Mesenchymal stem cell (in vitro differentiated cells and primary cell): Measurements from ENCODE around the gene ZSCAN25.

Experiments used
- DNase-seq: peaks from one replicate; pipeline ENCODE4 v3.0.0-alpha.2; 2013
- H2AFZ ChIP-seq: one replicate; pipeline ENCODE4 v1.6.1; 2013; ENCODE audit warnings: low read depth, mild to moderate bottlenecking, control low read depth, inconsistent platforms, low read length, moderate library complexity
- H2AK5ac ChIP-seq: 2 replicates; pipeline ENCODE4 v1.6.1; 2013; ENCODE audit warnings: low read length, moderate library complexity, mild to moderate bottlenecking, inconsistent platforms; ENCODE audit not compliant: severe bottlenecking
- H2BK120ac ChIP-seq: one replicate; pipeline ENCODE4 v1.6.1; 2013; ENCODE audit warnings: low read depth, mild to moderate bottlenecking, inconsistent platforms, low read length, moderate library complexity
- H2BK12ac ChIP-seq, 2 experiments: one replicate each; pipeline ENCODE4 v1.6.1; 2013; ENCODE audit warnings: inconsistent platforms in 2 of 2, low read length in 2 of 2, mild to moderate bottlenecking in 2 of 2, moderate library complexity in 2 of 2, control low read depth in 1 of 2
- H2BK15ac ChIP-seq: one replicate; pipeline ENCODE4 v1.6.1; 2013; ENCODE audit warnings: mild to moderate bottlenecking, low read depth, inconsistent platforms; ENCODE audit not compliant: poor library complexity, severe bottlenecking
- H2BK5ac ChIP-seq: 2 replicates; pipeline ENCODE4 v1.6.1; 2013; ENCODE audit warnings: low read depth, mild to moderate bottlenecking, low read length, control low read depth, inconsistent platforms; ENCODE audit not compliant: poor library complexity, severe bottlenecking
- H3K14ac ChIP-seq, 2 experiments: one replicate each; pipeline ENCODE4 v1.6.1; 2013; ENCODE audit warnings: inconsistent platforms in 2 of 2, low read length in 2 of 2, control low read depth in 1 of 2, mild to moderate bottlenecking in 1 of 2, moderate library complexity in 1 of 2
- H3K18ac ChIP-seq, 2 experiments: one replicate each; pipeline ENCODE4 v1.6.1; 2013; ENCODE audit warnings: inconsistent platforms in 2 of 2, low read length in 2 of 2, control low read depth in 1 of 2, low read depth in 1 of 2, mild to moderate bottlenecking in 1 of 2
- H3K23ac ChIP-seq, 2 experiments: one replicate each; pipeline ENCODE4 v1.6.1; 2013; ENCODE audit warnings: inconsistent platforms in 2 of 2, low read length in 2 of 2, mild to moderate bottlenecking in 2 of 2, moderate library complexity in 2 of 2, control low read depth in 1 of 2
- H3K27ac ChIP-seq: 2 replicates; pipeline ENCODE4 v1.5.1; 2013; ENCODE audit warnings: mild to moderate bottlenecking, moderate library complexity, low read length, control low read depth, inconsistent platforms; ENCODE audit not compliant: poor library complexity, severe bottlenecking
- H3K27me3 ChIP-seq, 2 experiments: 2 replicates each; pipeline versions ENCODE4 v1.6.1 to v1.7.0; 2013; ENCODE audit warnings: low read length in 2 of 2, mild to moderate bottlenecking in 2 of 2, moderate library complexity in 2 of 2, control low read depth in 1 of 2, inconsistent platforms in 1 of 2; ENCODE audit not compliant: control insufficient read depth in 1 of 2, insufficient read depth in 1 of 2
- H3K36me3 ChIP-seq, 2 experiments: 2 replicates each; pipeline versions ENCODE4 v1.6.1 to v1.7.0; 2013; ENCODE audit warnings: low read length in 2 of 2, control low read depth in 1 of 2, inconsistent platforms in 1 of 2, low read depth in 1 of 2, mild to moderate bottlenecking in 1 of 2; ENCODE audit not compliant: insufficient read depth in 2 of 2, control insufficient read depth in 1 of 2
- H3K4ac ChIP-seq, 2 experiments: one replicate each; pipeline ENCODE4 v1.6.1; 2013; ENCODE audit warnings: inconsistent platforms in 2 of 2, low read length in 2 of 2, mild to moderate bottlenecking in 2 of 2, moderate library complexity in 2 of 2, control low read depth in 1 of 2, low read depth in 1 of 2
- H3K4me1 ChIP-seq: 2 replicates; pipeline ENCODE4 v1.6.1; 2013; ENCODE audit warnings: low read depth, low read length, control low read depth; ENCODE audit not compliant: control insufficient read depth, insufficient read depth
- H3K4me2 ChIP-seq: 2 replicates; pipeline ENCODE4 v1.6.1; 2013; ENCODE audit warnings: low read length, mild to moderate bottlenecking, inconsistent platforms; ENCODE audit not compliant: poor library complexity, severe bottlenecking
- H3K4me3 ChIP-seq, 2 experiments: 2 replicates each; pipeline versions ENCODE4 v1.5.1 to v1.7.0; 2013; ENCODE audit warnings: low read length in 2 of 2, mild to moderate bottlenecking in 2 of 2, control low read depth in 1 of 2, low read depth in 1 of 2; ENCODE audit not compliant: insufficient read depth in 1 of 2
- H3K79me1 ChIP-seq: replicated peaks from 2 replicates; pipeline ENCODE4 v1.6.1; 2013; ENCODE audit warnings: mild to moderate bottlenecking, control low read depth, low read length, inconsistent platforms; ENCODE audit not compliant: poor library complexity, severe bottlenecking
- H3K9ac ChIP-seq: 2 replicates; pipeline ENCODE4 v1.7.0; 2013; ENCODE audit warnings: mild to moderate bottlenecking, low read length, moderate library complexity
- H3K9me3 ChIP-seq: 2 replicates; pipeline ENCODE4 v1.7.0; 2013; ENCODE audit warnings: mild to moderate bottlenecking, low read length; ENCODE audit not compliant: control insufficient read depth
- H4K8ac ChIP-seq: one replicate; pipeline ENCODE4 v1.6.1; 2013; ENCODE audit warnings: inconsistent platforms, mild to moderate bottlenecking, low read length, moderate library complexity
- H4K91ac ChIP-seq: one replicate; pipeline ENCODE4 v1.6.1; 2013; ENCODE audit warnings: mild to moderate bottlenecking, low read length, inconsistent platforms
- WGBS: methylation state at CpG from one replicate; pipeline ENCODE4 v1.1.7; 2013; ENCODE audit warnings: mixed read lengths; 5-methylcytosine and 5-hydroxymethylcytosine counted together

Gene ZSCAN25

DNA sequence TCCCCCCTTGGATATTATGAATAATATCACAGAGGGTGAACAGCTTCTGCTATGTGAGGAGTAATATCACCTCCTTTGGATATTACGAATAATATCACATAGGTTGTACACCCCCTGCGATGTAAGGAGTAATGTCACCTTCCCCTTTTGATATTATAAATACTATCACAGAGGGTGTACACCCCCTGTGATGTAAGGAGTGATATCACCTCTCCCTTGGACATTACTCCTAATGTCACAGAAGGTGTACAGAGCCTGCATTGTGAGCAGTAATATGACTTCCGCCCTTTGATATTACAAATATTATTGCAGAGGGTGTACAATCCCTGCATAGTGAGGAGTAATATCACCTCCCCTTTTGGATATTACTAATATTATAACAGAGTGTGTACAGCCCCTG, 27.9 kb upstream of the ZSCAN25 start:
- no peaks in the 10 kb centered on the region for H3K9me3 ChIP-seq
- no peak overlapping the region for H4K8ac ChIP-seq
- no CpG with 5 or more reads among the region's 3 CpGs for WGBS
- no peak overlapping the region for H2AFZ ChIP-seq
- H2BK120ac ChIP-seq, result no peak overlapping the region
- no peaks in the 10 kb centered on the region for H3K27me3 ChIP-seq
- H3K4me3 ChIP-seq, result no peak overlapping the region
- no peak overlapping the region for H3K4me2 ChIP-seq
- H2BK15ac ChIP-seq, result no peak overlapping the region
- H3K4ac ChIP-seq, result no peak overlapping the region
- no peaks in the 10 kb centered on the region for H3K36me3 ChIP-seq
- H2AK5ac ChIP-seq, result no peak overlapping the region
- no peak overlapping the region for H3K14ac ChIP-seq
- H3K4me1 ChIP-seq, result no peaks in the 10 kb centered on the region
- H4K91ac ChIP-seq, result no peak overlapping the region
- H3K9ac ChIP-seq, result no peak overlapping the region
- no peak overlapping the region for H2BK5ac ChIP-seq
- H3K27ac ChIP-seq, result no peak overlapping the region
- no peak overlapping the region for H2BK12ac ChIP-seq
- H3K23ac ChIP-seq, result no peak overlapping the region
- no peak for DNase-seq
- no peak overlapping the region for H3K18ac ChIP-seq
- no peaks in the 10 kb centered on the region for H3K79me1 ChIP-seq

DNA sequence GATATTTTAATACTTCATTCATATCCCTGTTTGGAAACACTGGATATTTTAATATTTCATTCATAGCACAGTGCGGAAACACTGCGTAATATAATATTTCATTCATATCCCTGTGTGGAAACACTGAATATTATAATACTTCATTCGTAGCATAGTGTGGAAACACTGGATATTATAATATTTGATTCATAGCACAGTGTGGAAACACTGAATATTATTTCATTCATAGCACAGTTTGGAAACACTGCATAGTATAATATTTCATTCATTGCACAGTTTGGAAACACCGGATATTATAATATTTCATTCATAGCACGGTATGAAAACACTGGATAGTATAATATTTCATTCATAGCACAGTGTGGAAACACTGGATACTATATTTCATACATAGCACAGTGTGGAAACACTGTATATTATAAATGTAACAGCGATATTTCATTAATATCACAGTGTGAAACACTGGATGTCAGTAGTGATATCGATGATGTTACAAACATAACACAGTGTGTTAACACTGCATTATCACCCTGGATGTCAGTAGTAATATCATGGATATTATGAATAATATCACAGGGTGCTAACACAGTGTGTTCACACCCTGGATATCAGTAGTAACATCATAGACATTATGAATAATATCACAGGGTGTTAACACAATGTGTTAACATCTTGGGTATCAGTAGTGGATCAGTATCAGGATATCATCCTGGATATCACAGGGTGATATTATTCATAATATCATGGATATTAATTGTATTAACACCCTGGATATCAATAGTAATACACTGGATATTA, 21.6 kb upstream of the ZSCAN25 start:
- Histone ChIP-seq H2BK120ac (no peak overlapping the region), H4K8ac (no peak overlapping the region), H3K23ac (no peak overlapping the region), H3K36me3 (peaks cover 0 to 5% of the 10 kb centered on the region in 2 experiments), H3K14ac (no peak overlapping the region), H2BK5ac (no peak overlapping the region), H3K4me3 (no peak overlapping the region), H2BK15ac (no peak overlapping the region), H3K4me2 (no peak overlapping the region), H2AFZ (no peak overlapping the region), H3K9me3 (no peaks in the 10 kb centered on the region), H3K27ac (no peak overlapping the region), H3K9ac (no peak overlapping the region), H4K91ac (no peak overlapping the region), H3K27me3 (no peaks in the 10 kb centered on the region), H2BK12ac (no peak overlapping the region), H3K18ac (no peak overlapping the region), H3K4me1 (no peaks in the 10 kb centered on the region), H2AK5ac (no peak overlapping the region), H3K4ac (no peak overlapping the region), H3K79me1 (no peaks in the 10 kb centered on the region)
- no peak for DNase-seq
- WGBS, result 100% methylated on average over 1 of the region's 7 CpGs

DNA sequence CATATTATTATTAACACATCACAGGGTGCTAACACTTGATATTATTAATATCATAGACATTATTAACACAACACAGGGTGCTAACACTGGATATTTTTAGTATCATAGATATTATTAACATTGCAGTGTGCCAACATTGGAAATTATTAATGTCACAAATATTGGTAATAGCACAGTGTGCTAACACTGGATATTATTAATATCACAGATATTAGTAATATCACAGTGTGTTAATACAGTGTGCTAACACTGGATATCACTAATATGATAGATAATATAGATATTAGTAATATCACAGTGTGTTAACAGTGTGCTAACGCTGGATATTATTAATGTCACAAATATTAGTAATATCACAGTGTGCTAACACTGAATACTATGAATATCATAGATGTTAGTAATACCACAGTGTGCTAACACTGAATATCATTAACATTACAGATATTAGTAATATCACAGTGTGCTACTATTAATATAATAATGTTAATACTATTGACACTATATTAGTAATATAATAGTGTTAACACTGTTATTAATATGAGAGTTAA, 20.3 kb upstream of the ZSCAN25 start:
- H3K36me3 ChIP-seq, result peaks cover 0 to 5% of the 10 kb centered on the region in 2 experiments
- H3K4me3 ChIP-seq, result no peak overlapping the region
- no peak overlapping the region for H3K23ac ChIP-seq

DNA sequence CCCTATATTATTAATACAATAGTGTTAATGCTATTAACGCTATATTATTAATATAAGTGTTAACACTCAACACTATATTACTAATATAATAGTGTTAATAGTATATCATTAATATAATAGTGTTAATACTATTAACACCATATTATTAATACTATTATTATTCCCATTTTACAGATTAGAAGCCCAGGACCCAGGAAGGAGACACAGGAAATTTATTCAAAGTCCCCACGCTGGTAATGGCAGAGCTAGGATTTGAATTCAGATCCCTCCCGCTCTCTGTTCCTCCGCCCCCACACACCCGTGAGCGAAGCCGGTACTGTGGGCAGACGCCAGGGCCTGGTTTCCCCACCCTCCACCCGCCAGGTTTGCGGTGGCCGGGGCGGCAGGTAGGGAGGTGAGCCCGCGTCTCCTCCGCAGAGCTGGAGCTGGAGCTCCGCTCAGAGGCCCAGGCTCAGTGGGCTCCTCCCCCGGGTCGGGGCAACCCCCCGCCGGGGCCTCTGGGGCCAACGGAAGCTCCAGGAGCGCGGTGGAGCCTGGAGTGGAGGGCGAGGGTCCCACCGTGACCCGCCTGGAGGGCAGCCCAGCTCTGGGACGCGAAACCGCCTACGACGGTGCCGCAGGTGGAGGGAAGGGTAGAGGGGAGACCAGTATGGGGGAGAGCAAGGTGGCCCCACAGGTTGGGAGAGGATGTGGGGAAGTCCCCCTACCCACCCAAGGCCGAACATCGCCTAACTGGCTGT, 18.8 kb upstream of the ZSCAN25 start, which contains the start of gene TMEM225B:
TMEM225B (plus strand) TSS at position 506 of the 740 bp plus-strand sequence. CDS start 6,122 bp downstream, outside the sequence.
- Histone ChIP-seq H3K4me1 (no peaks in the 10 kb centered on the region), H3K14ac (no peak within 1 kb of the TSS), H3K79me1 (no peaks in the 10 kb centered on the region), H2BK12ac (no peak within 1 kb of the TSS), H3K27ac (no peak within 1 kb of the TSS), H3K36me3 (peaks cover 0 to 5% of the 10 kb centered on the region in 2 experiments), H4K8ac (no peak within 1 kb of the TSS), H2BK15ac (no peak within 1 kb of the TSS), H3K18ac (no peak within 1 kb of the TSS), H2AK5ac (no peak within 1 kb of the TSS), H3K23ac (peak within 1 kb of the TSS in 1 of 2 experiments; percentile 9), H3K4me2 (no peak within 1 kb of the TSS), H3K27me3 (no peaks in the 10 kb centered on the region), H2BK5ac (no peak within 1 kb of the TSS), H2AFZ (no peak within 1 kb of the TSS), H3K9ac (no peak within 1 kb of the TSS), H3K4me3 (no peak within 1 kb of the TSS), H3K4ac (no peak within 1 kb of the TSS), H3K9me3 (no peaks in the 10 kb centered on the region), H2BK120ac (no peak within 1 kb of the TSS), H4K91ac (peak within 1 kb of the TSS; percentile 61)
- DNase-seq, result no peak
- WGBS, result 88% methylated on average over 24 of the region's 34 CpGs

More for the DNA sequence above, 20.3 kb upstream of the ZSCAN25 start:
- Histone ChIP-seq H3K9me3 (no peaks in the 10 kb centered on the region), H3K79me1 (no peaks in the 10 kb centered on the region), H2AK5ac (no peak overlapping the region), H2BK12ac (no peak overlapping the region), H3K4me2 (no peak overlapping the region), H2BK15ac (no peak overlapping the region), H3K9ac (no peak overlapping the region), H3K27ac (no peak overlapping the region), H3K4me1 (no peaks in the 10 kb centered on the region), H4K91ac (no peak overlapping the region), H4K8ac (no peak overlapping the region), H2AFZ (no peak overlapping the region), H2BK120ac (no peak overlapping the region), H3K14ac (no peak overlapping the region), H3K18ac (no peak overlapping the region), H2BK5ac (no peak overlapping the region), H3K4ac (no peak overlapping the region), H3K27me3 (no peaks in the 10 kb centered on the region)
- WGBS, result no CpG with 5 or more reads among the region's 1 CpG
- DNase-seq, result no peak
